ENCODE measurements around the gene KCNIP4. TPM values are rescaled to one million over a fixed set of nuclear protein-coding genes. Genes with fewer than 3 reads are reported as not detected.

KCNIP4 gene
- total RNA-seq, 3 donors from 2014 or later (not counting 1 experiment from before 2014, with no cell fraction given): not detected

DNA sequence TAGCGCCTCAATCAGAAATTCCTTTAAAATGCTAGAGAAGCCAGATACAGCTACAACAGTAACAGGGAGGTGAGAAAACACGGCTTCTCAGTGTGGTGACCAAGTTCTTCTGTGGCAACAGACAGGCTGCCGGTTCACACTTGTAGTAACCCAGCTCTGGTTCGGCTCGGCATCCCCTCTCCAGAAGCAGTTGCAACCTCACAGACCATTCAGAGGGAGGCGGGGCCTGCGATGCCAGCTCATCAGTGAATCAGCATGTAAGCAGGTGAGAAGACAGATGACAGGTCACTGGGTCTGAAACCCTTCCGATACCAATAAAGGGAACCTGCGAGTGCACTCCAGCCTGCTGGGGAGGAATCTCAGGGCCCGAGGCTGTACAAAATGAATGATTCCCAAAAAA lies 251.0 kb downstream of the KCNIP4 start:
- peaks cover 7 to 12% of the 10 kb centered on the region in 2 donors for H3K9me3 Mint-ChIP-seq
- H3K27me3 Mint-ChIP-seq (ENCODE audit: low read depth in 2 of 2): no peaks in the 10 kb centered on the region
- H3K9me3 ChIP-seq (ENCODE audit: control insufficient read depth, insufficient read depth, low read length): no peaks in the 10 kb centered on the region
- H3K36me3 Mint-ChIP-seq: no peaks in the 10 kb centered on the region
- no peak for ATAC-seq
- H3K27ac Mint-ChIP-seq: no peak overlapping the region
- DNase-seq: no peak
- H3K4me1 ChIP-seq (ENCODE audit: control insufficient read depth, insufficient read depth, low read length): no peaks in the 10 kb centered on the region
- no peaks in the 10 kb centered on the region for H3K27me3 ChIP-seq (ENCODE audit: control insufficient read depth, insufficient read depth, low read length)
- 20% methylated on average over 10 of the region's 10 CpGs for WGBS (ENCODE audit: insufficient coverage)
- H3K4me1 Mint-ChIP-seq: no peaks in the 10 kb centered on the region
- no peak overlapping the region for H3K4me3 ChIP-seq (ENCODE audit: low read length)
- no peak overlapping the region for H3K27ac ChIP-seq (ENCODE audit: low read length)
- intact Hi-C loops (cut with micrococcal nuclease): no loop called here
- TF ChIP-seq, protein P1, sequence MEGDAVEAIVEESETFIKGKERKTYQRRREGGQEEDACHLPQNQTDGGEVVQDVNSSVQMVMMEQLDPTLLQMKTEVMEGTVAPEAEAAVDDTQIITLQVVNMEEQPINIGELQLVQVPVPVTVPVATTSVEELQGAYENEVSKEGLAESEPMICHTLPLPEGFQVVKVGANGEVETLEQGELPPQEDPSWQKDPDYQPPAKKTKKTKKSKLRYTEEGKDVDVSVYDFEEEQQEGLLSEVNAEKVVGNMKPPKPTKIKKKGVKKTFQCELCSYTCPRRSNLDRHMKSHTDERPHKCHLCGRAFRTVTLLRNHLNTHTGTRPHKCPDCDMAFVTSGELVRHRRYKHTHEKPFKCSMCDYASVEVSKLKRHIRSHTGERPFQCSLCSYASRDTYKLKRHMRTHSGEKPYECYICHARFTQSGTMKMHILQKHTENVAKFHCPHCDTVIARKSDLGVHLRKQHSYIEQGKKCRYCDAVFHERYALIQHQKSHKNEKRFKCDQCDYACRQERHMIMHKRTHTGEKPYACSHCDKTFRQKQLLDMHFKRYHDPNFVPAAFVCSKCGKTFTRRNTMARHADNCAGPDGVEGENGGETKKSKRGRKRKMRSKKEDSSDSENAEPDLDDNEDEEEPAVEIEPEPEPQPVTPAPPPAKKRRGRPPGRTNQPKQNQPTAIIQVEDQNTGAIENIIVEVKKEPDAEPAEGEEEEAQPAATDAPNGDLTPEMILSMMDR (IDR thresholded peaks at IDR 0.05): no peak
- H3K36me3 ChIP-seq (ENCODE audit: control insufficient read depth, insufficient read depth, low read length): no peaks in the 10 kb centered on the region
- H3K4me3 Mint-ChIP-seq: no peak overlapping the region

DNA sequence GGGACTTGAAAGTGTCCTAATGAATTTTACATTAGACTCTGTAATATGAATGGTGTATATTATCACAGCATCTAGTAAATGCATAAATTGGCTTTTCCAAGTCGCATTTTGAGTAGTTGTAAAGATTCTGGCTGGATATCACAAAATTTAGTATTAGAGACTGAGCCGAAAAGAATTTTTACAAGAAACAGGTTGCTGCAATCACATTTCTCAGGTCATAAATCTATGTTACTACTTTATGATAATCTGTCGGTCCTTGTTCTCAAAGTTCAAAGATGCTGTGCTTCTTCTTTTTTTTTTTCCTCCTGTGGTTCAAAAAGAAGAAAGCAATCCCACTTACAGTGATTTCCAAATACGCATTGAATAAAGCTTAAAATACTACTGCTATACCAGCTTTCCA lies 253.4 kb downstream of the KCNIP4 start:
- 86% methylated on average over 2 of the region's 4 CpGs for WGBS (ENCODE audit: insufficient coverage)
- H3K4me3 ChIP-seq (ENCODE audit: low read length): no peak overlapping the region

DNA sequence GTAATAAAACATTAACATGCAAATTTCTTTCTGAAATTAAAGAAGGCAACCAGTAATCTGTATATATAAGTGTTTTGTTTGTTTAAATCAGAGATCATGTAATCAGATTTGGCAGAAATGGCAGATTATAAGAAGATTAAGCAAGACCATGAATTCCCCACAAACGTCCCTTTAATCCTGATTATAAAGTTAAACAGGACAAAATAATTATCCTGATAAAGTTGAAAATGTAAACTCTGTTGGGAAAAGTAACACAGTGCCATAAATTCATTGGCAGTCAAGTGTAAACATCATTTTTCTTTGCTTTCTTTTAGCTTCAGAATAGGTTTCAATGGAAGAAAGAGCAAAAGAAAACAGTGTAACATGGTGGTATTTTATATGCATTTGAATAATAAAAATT lies 256.3 kb downstream of the KCNIP4 start:
- no peaks in the 10 kb centered on the region for H3K4me1 Mint-ChIP-seq
- no peak overlapping the region for H3K4me3 Mint-ChIP-seq
- peaks cover 3 to 6% of the 10 kb centered on the region in 2 donors for H3K9me3 Mint-ChIP-seq
- H3K27me3 Mint-ChIP-seq (ENCODE audit: low read depth in 2 of 2): no peaks in the 10 kb centered on the region
- H3K36me3 Mint-ChIP-seq: no peaks in the 10 kb centered on the region
- WGBS (ENCODE audit: insufficient coverage): no CpG with 5 or more reads among the region's 1 CpG
- H3K27me3 ChIP-seq (ENCODE audit: control insufficient read depth, insufficient read depth, low read length): no peaks in the 10 kb centered on the region
- ATAC-seq: no peak
- DNase-seq: no peak
- no peaks in the 10 kb centered on the region for H3K9me3 ChIP-seq (ENCODE audit: control insufficient read depth, insufficient read depth, low read length)
- no peaks in the 10 kb centered on the region for H3K4me1 ChIP-seq (ENCODE audit: control insufficient read depth, insufficient read depth, low read length)
- H3K27ac Mint-ChIP-seq: no peak overlapping the region
- H3K4me3 ChIP-seq (ENCODE audit: low read length): no peak overlapping the region
- intact Hi-C loops (cut with micrococcal nuclease): no loop called here
- H3K36me3 ChIP-seq (ENCODE audit: control insufficient read depth, insufficient read depth, low read length): no peaks in the 10 kb centered on the region
- no peak overlapping the region for H3K27ac ChIP-seq (ENCODE audit: low read length)
- TF ChIP-seq, protein P1 (IDR thresholded peaks at IDR 0.05): no peak

More for the DNA sequence above, 253.4 kb downstream of the KCNIP4 start:
- no peaks in the 10 kb centered on the region for H3K4me1 Mint-ChIP-seq
- H3K9me3 Mint-ChIP-seq: peaks cover 5 to 8% of the 10 kb centered on the region in 2 donors
- H3K36me3 Mint-ChIP-seq: no peaks in the 10 kb centered on the region
- no peak overlapping the region for H3K27ac Mint-ChIP-seq
- Histone ChIP-seq H3K4me1 (ENCODE audit: control insufficient read depth, insufficient read depth, low read length) (no peaks in the 10 kb centered on the region), H3K27me3 (ENCODE audit: control insufficient read depth, insufficient read depth, low read length) (no peaks in the 10 kb centered on the region), H3K36me3 (ENCODE audit: control insufficient read depth, insufficient read depth, low read length) (no peaks in the 10 kb centered on the region), H3K27ac (ENCODE audit: low read length) (no peak overlapping the region), H3K9me3 (ENCODE audit: control insufficient read depth, insufficient read depth, low read length) (no peaks in the 10 kb centered on the region)
- H3K27me3 Mint-ChIP-seq (ENCODE audit: low read depth in 2 of 2): no peaks in the 10 kb centered on the region
- intact Hi-C loops (cut with micrococcal nuclease): no loop called here
- DNase-seq: no peak
- no peak for ATAC-seq
- H3K4me3 Mint-ChIP-seq: no peak overlapping the region
- TF ChIP-seq, protein P1 (IDR thresholded peaks at IDR 0.05): no peak

DNA sequence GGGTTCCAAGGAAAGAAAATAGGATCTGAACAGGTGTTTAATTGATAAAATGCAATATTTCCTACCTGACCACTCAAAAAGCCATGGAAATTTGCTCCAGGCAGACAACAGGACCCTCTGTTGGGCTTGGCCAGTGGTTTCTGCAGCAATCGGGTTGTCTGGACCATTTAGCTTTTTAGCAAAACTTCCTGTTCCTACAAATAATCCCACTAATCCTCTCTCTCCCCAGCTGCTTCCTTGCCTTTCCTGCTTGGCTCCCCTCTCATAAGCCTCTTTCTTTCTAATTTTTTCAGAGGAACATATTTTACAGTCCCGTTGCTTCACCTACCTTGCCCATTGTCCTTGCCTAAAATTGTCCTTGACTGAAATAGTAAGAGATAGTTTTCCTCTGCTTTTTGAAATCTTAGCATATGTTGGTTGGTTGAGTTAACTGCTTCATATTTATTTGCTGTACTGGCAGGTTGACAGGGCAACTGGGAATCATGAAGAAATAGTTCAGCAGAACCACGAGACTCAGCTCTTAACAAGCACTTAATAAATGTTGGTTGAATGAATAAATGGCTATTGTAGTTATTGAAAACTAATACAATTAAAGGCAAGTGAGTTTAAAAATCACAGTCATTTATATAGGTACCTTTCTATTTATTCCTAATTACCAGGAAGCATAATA lies 259.8 kb downstream of the KCNIP4 start:
- H3K36me3 Mint-ChIP-seq: no peaks in the 10 kb centered on the region
- Histone ChIP-seq H3K27ac (ENCODE audit: low read length) (no peak overlapping the region), H3K36me3 (ENCODE audit: control insufficient read depth, insufficient read depth, low read length) (no peaks in the 10 kb centered on the region), H3K9me3 (ENCODE audit: control insufficient read depth, insufficient read depth, low read length) (no peaks in the 10 kb centered on the region), H3K27me3 (ENCODE audit: control insufficient read depth, insufficient read depth, low read length) (no peaks in the 10 kb centered on the region), H3K4me3 (ENCODE audit: low read length) (no peak overlapping the region), H3K4me1 (ENCODE audit: control insufficient read depth, insufficient read depth, low read length) (no peaks in the 10 kb centered on the region)
- H3K4me1 Mint-ChIP-seq: no peaks in the 10 kb centered on the region
- DNase-seq (no peak), ATAC-seq (no peak)
- TF ChIP-seq, protein P1 (IDR thresholded peaks at IDR 0.05): no peak
- intact Hi-C loops (cut with micrococcal nuclease): no loop called here
- H3K27me3 Mint-ChIP-seq (ENCODE audit: low read depth in 2 of 2): no peaks in the 10 kb centered on the region
- 31% methylated on average over 2 of the region's 3 CpGs for WGBS (ENCODE audit: insufficient coverage)
- no peak overlapping the region for H3K27ac Mint-ChIP-seq
- H3K4me3 Mint-ChIP-seq: no peak overlapping the region
- peaks cover 3 to 6% of the 10 kb centered on the region in 2 donors for H3K9me3 Mint-ChIP-seq
